Measurements from ENCODE around the gene ACADSB. TPM values are rescaled to one million over a fixed set of nuclear protein-coding genes. Genes with fewer than 3 reads are reported as not detected.

The ACADSB gene
- total RNA-seq, 2 donors from 2014 or later: 51.3 to 55.1 TPM

DNA sequence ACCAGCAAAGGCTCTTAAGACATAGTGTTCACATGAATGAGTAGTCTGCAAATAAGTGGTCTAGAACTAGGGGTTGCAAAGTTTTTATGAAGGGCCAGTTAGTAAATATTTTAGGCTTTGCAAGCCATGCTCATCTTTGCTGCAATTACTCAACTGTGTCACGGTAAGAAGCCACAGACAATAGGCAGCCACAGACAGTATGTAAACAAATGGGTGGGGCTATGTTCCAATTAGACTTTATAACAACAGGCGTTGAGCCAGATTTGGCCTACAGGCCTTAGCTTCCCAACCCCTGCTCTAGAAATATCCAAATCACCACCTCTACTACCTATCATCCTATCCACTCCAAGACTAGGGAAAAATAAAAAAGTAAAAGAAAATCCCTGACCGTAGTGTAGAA, 9.5 kb upstream of the ACADSB start:
- no peak for DNase-seq
- intact Hi-C loops (cut with DNase I): no loop called here
- no peak for ATAC-seq

- ATAC-seq (no peak), DNase-seq (no peak)
- intact Hi-C loops (cut with DNase I): loop anchor here in 1 of 2 donors (10.0 kb wide), 1 partner anchor 155 kb away; the partner anchor contains the start of gene BUB3
Measured at GRCh38 chr10:123000155-123000554, 8.7 kb upstream of the ACADSB start.

DNA sequence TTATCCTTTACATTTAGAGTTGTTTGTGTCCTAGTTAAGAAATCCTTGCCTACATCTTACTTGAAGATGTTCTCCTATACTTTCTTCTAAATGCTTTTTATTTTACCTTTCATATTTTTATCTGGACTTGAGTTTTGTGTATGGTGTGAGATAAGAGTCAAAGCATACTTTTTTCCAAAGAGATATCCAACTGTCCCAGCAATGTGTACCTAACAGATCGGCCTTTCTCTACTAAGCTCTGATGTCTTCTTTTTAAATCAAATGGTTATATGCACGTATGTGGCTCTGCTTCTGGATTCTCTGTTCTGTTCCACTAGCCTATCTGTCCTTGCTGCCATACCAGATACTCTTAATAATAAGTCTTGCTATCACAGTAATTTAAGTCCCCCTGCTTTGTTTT, 7.4 kb upstream of the ACADSB start:
- intact Hi-C loops (cut with DNase I): loop anchor here in 1 of 2 donors (10.0 kb wide), 1 partner anchor 153 kb away; the partner anchor contains the start of gene BUB3
- ATAC-seq: no peak
- DNase-seq: no peak

- intact Hi-C loops (cut with DNase I): loop anchor here in 1 of 2 donors (10.0 kb wide), 1 partner anchor 151 kb away; the partner anchor contains the start of gene BUB3
- ATAC-seq: no peak
- no peak for DNase-seq
Measured at GRCh38 chr10:123004298-123004697, 4.5 kb upstream of the ACADSB start.

GRCh38 chr10:123007558-123008354, 1.1 kb upstream of the ACADSB start:
- intact Hi-C loops (cut with DNase I): loop anchor here in 1 of 2 donors (2.0 to 10.0 kb wide), 2 partner anchors 27 to 147 kb away; partner anchors contain the start of genes BUB3 and PSTK
- peak; percentile 30 for DNase-seq

DNA sequence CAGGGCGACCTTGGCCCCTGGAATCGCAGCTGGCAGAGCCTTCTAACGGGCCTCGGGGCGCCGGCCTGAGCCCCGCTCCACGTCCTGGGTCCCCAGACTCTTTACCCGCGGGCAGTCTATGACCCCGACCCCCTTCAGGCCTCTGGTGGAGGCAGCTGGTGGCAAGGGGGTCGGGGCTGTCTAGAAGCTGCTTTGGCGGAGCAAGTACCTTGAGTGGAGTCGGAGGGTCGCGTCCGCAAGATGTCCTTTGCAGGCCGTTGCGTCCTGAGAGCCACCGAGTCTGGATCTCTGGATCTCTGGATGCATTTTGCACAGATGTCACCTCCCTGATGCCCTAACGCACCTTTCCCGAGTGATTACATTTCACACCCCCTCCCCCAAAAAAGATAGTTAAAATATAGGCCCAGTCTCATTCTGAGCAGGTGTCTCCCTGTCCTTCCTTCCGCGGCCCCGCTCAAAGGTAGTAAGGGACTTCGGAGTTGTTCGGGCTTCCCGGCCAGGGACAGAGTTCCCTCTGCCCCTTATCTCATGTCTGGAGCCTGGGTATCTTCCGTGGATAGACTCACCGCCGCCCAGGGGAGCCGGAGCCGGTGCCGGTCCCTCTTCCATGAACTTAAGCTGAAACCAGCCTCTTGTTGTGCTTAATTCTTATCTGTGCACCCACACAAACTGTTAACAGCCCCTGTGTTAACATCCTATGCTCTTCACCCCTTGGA, 457 bp downstream of the ACADSB start:
- peak; percentile 12 to 41 for ATAC-seq
- intact Hi-C loops (cut with DNase I): loop anchor here in 1 of 2 donors (2.0 to 10.0 kb wide), 2 partner anchors 28 to 146 kb away; partner anchors contain the start of genes BUB3 and PSTK
- peak; percentile 21 for DNase-seq

More at GRCh38 chr10:123007558-123008354, 1.1 kb upstream of the ACADSB start:
- ATAC-seq: peak; percentile 28 to 54

GRCh38 chr10:123011987-123012386, 3.2 kb downstream of the ACADSB start:
- DNase-seq: no peak
- intact Hi-C loops (cut with DNase I): no loop called here
- ATAC-seq: no peak

DNA sequence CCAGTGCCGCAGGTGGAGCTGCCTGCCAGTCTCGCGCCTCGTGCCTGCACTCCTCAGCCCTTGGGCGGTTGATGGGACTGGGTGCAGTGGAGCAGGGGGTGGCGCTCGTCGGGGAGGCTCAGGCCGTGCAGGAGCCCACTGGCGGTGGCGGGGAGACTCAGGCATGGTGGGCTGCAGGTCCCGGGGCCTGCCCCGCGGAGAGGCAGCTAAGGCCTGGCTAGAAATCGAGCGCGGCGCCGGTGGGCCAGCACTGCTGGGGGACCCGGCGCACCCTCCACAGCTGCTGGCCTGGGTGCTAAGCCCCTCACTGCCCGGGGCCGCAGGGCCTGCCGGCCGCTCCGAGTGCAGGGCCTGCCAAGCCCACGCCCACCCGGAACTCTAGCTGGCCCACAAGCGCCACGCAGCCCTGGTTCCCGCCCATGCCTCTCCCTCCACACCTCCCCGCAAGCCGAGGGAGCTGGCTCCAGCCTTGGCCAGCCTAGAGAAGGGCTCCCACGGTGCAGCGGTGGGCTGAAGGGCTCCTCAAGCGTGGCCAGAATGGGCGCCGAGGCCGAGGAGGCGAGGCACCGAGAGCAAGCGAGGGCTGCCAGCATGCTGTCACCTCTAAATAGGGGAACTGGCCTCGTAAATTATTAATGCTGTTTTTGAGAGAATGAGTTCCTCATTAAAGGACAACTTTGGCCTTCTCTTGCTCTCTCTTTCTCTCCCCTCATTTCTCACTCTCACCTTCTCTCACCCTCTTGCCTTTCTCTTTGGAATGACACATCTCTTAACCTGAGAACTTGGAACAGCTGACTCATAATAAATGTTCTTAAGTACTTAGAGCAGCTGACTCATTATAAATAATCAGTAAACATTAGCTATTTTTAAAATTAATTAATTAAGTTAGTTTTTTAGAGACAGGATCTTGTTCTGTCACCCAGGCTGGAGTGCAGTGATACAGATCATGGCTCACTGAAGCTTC, 4.9 kb downstream of the ACADSB start:
- DNase-seq (no peak), ATAC-seq (no peak)
- intact Hi-C loops (cut with DNase I): no loop called here

DNA sequence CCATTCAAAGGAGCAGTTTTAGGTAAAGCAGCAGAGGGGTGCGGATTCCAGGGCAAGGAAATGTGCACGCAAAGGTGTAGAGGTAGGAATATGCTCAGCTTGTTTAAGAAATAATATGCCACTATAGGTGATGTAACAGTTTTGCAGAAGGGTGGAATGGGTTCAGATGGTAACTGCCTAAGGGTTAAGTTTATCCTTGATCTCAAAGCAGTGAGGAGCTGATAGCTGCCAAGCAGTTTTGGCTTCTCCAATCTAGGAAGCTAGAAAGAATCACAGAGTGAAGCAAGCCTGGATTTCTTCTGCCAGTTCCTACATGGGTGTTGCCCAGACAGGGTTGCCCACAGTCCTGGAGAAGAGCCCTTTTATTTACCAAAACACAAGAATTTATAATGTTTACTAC, 6.0 kb downstream of the ACADSB start:
- intact Hi-C loops (cut with DNase I): no loop called here
- ATAC-seq: no peak
- no peak for DNase-seq

- DNase-seq (no peak), ATAC-seq (no peak)
- intact Hi-C loops (cut with DNase I): no loop called here
Measured at GRCh38 chr10:123016228-123016627, 7.4 kb downstream of the ACADSB start.

DNA sequence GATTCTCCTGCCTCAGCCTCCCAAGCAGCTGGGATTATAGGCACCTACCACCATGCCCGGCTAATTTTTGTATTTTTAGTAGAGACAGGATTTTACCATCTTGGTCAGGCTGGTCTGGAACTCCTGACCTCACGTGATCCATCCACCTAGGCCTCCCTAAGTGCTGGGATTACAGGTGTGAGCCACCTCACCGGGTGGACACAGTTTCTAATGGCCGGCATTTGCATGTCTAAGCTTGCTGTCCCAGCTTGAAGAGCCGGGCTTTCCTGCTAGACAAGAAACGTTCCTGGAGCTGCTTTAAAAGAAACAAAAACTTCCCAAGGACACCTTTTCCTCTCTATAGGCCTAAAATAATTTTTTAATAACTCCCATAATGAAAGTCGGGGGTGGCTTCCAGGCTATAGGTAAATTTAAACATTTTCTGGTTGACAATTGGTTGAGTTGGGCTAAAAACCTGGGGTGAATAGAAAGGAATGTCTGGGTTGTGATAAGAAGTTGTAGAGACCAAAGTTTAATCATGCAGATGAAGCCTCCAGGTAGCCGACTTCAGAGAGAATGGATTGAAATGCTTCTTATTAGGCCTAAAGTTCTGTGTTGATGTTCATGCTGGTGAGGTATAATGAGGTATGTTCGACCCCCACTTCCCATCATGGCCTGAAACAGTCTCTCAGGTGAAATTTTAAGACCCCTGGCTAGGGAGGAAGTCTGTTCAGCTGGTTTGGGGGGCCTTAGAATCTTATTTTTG, 8.8 kb downstream of the ACADSB start:
- no peak for DNase-seq
- ATAC-seq: no peak
- intact Hi-C loops (cut with DNase I): no loop called here

- DNase-seq (no peak), ATAC-seq (no peak)
- intact Hi-C loops (cut with DNase I): no loop called here
Measured at GRCh38 chr10:123018531-123018930, 9.7 kb downstream of the ACADSB start.

DNA sequence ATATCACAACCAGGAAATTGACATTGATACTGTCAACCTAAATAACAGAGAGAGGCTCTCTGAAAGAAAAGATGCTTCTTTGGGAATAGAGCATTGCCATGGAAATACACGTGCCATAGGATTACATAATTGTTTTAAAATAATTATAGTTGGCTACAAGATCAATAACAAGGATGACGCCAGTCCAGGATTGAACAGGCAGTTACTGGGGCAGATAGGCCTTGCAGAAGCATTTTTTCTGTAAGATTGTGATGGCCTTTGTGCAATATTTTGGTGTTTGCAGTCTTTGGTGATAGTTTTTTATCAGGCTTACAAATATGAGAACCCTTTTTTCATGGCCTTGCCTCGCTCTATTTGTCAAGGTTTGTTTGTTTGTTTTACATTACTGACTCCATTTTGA, 10.5 kb downstream of the ACADSB start:
- ATAC-seq (no peak), DNase-seq (no peak)
- intact Hi-C loops (cut with DNase I): no loop called here

- no peak for DNase-seq
- intact Hi-C loops (cut with DNase I): no loop called here
- ATAC-seq: no peak
Measured at GRCh38 chr10:123019941-123020703, 11.3 kb downstream of the ACADSB start.

DNA sequence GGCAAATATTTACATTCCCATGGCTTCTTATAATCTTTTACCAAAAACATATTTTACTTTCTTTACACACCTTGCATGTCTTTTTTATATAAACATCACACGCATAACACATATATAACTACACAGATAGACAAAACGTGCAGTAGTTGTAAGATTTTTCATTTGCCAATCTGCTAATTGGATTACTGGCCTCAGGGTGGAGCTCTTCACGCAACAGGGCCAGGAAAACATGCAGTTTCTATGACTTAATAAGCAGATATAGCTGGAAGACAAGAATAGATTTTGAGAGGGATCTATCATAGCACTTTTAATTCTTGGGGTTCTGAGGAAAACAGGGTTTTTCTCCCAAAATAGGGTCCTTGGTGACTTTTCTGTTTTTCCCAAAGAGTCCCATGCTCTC, 12.7 kb downstream of the ACADSB start:
- intact Hi-C loops (cut with DNase I): no loop called here
- ATAC-seq (no peak), DNase-seq (no peak)

DNA sequence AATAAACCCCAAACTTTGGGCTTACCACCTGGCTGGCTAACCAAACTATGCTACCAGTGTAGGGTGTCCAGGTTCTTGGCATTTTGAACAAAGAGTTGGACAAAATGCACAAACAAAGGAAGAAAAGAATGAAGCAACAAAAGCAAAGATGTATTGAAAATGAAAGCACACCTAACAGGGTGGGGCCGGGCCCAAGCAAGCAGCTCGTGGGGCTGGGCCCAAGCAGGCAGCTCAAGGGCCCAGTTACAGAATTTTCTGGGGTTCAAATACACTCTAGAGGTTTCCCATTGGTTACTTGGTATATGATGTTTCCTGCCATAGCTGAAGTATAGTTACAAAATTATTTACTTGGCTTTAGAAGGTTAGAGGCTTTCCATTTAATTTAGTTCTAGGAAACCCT, 15.7 kb downstream of the ACADSB start:
- DNase-seq (no peak), ATAC-seq (no peak)
- intact Hi-C loops (cut with DNase I): no loop called here

- intact Hi-C loops (cut with DNase I): no loop called here
- ATAC-seq (no peak), DNase-seq (no peak)
Measured at GRCh38 chr10:123026302-123026701, 17.5 kb downstream of the ACADSB start.

DNA sequence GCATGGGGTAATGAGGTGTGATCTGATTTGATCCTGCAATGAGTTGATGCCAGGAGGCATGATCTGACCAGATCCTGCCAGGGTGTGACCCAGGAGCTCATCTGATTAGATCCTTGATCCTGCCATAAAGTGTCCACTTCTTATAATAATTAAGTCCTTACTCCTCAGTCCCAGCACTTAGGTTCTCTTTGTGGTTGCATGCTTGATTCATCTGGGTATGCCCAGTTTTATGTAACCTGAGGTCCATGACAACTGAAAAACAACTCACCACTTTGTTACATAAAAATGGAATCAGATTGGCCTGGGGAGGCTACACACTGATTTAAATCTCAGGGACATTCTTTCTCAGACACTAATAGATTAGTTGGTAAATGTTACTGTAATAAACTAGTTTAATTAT, 19.1 kb downstream of the ACADSB start:
- no peak for ATAC-seq
- intact Hi-C loops (cut with DNase I): no loop called here
- no peak for DNase-seq
